Stomach (tissue), 9 donors: ENCODE data around the gene NOVA2. TPM values are rescaled to one million over a fixed set of nuclear protein-coding genes. Genes with fewer than 3 reads are reported as not detected.

ENCODE experiments used
- DNase-seq, 2 donors: peaks; one replicate each; pipeline versions ENCODE4 v3.0.0 to v3.0.0-alpha.2; 2013 to 2019
- H3K27ac ChIP-seq, 5 donors: fragments of 200-600 bp in 4 of 5; sonication (generic) in 4 of 5; one replicate each; pipeline ENCODE4 v1.5.1; 2013 to 2019; ENCODE audit warnings: mild to moderate bottlenecking in 1 of 5, moderate library complexity in 1 of 5
- H3K27me3 ChIP-seq, 3 donors: fragments of 200-600 bp; sonication (generic); one replicate each; pipeline ENCODE4 v1.5.1; 2017 to 2019; ENCODE audit warnings: mixed run types in 1 of 3
- H3K36me3 ChIP-seq, 4 donors: fragments of 200-600 bp; sonication (generic); 1 replicate in 3 of 4; 2 replicates in 1 of 4; pipeline ENCODE4 v1.5.1; 2016 to 2019
- H3K4me1 ChIP-seq, 4 donors: fragments of 200-600 bp; sonication (generic); one replicate each; pipeline ENCODE4 v1.5.1; 2016 to 2019
- H3K4me3 ChIP-seq, 4 donors: fragments of 200-600 bp; sonication (generic) in 3 of 4; one replicate each; pipeline ENCODE4 v1.5.1; 2016 to 2019; ENCODE audit warnings: mild to moderate bottlenecking in 1 of 4
- H3K9me3 ChIP-seq, 4 donors: fragments of 200-600 bp; sonication (generic); one replicate each; pipeline ENCODE4 v1.5.1; 2016 to 2019
- EP300 ChIP-seq: sonication (generic); formaldehyde crosslinking; IDR thresholded peaks from one replicate; pipeline ENCODE4 v1.6.1; 2017; ENCODE audit warnings: antibody characterized with exemption
- POLR2A ChIP-seq, 4 donors: fragments of 450-650 bp; IDR thresholded peaks; one replicate each; pipeline ENCODE4 v1.6.1; 2016; ENCODE audit warnings: antibody characterized with exemption in 4 of 4, control low read depth in 2 of 4, mild to moderate bottlenecking in 1 of 4, moderate library complexity in 1 of 4
- POLR2AphosphoS5 ChIP-seq, 3 donors: sonication (generic); formaldehyde crosslinking; IDR thresholded peaks; one replicate each; pipeline ENCODE4 v1.6.1; 2016; ENCODE audit warnings: antibody characterized with exemption in 3 of 3
- WGBS, 5 donors: extraction: QIAGEN DNeasy Blood & Tissue Kit in 3 of 5; methylation state at CpG; one replicate each; pipeline versions ENCODE4 v1.1.5 to v1.1.7; 2013 to 2018; 5-methylcytosine and 5-hydroxymethylcytosine counted together
- intact Hi-C: fragments of 100-400 bp; cut with DNase I; formaldehyde crosslinking; loops from one replicate; pipeline ENCODE4 v1.15.1; 2023; ENCODE audit warnings: low total_unique reads
- polyA plus RNA-seq, 3 donors: library from polyadenylated mRNA; stranded (reverse); fragments of 200-250 nt; gene quantifications; one replicate each; pipeline ENCODE4 v1.2.3, GENCODE V29; 2013
- total RNA-seq, 5 donors: library from RNA; depleted of rRNA; stranded (reverse); fragments of >200 nt; gene quantifications; one replicate each; pipeline versions ENCODE4 v1.1.0 to v1.2.3, GENCODE V29; 2014 to 2016
- TF ChIP-seq, protein P1 (sequence below), 7 experiments: fragments of 450-650 bp in 4 of 7; fragments of 200-600 bp in 3 of 7; sonication (generic) in 3 of 7; IDR thresholded peaks; one replicate each; pipeline ENCODE4 v1.5.1; 2016 to 2019; ENCODE audit warnings: antibody characterized with exemption in 7 of 7, control low read depth in 2 of 7, mild to moderate bottlenecking in 1 of 7
- donor health status: healthy with polysubstance abuse.
- donor health status: Bipolar disorder and iron deficiency.
- donor health status: healthy.

NOVA2 gene
- total and polyA plus RNA-seq, 8 donors: 0.38 to 10.7 (median 1.3) TPM; not detected in 2

DNA sequence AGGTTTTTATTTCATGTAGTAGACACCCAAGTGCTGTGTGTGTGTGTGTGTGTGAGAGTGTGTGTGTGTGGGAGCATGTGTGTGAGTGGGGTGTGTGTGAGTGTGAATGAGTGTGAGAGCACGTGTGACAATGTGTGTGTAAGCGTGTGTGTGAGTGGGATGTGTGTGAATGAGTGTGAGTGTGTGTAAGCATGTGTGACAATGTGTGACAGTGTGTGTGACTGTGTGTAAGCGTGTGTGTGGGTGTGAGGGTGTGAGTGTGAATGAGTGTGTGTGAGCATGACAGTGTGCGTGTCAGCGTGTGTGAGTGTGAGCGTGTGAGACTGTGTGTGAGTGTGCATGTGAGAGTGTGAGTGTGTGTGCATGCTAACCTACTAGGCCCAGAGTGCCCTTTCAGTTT lies 15.3 kb downstream of the NOVA2 start:
- no peak overlapping the region for H3K4me3 ChIP-seq
- H3K4me1 ChIP-seq: peaks cover 0 to 2% (median 0%) of the 10 kb centered on the region in 4 donors
- 86 to 95% (median 94%) methylated on average over 6 of the region's 6 CpGs for WGBS, 5 donors
- H3K9me3 ChIP-seq: peaks cover 0 to under 1% (median 0%) of the 10 kb centered on the region in 4 donors
- H3K36me3 ChIP-seq: no peaks in the 10 kb centered on the region
- peaks cover 0 to 96% (median 27%) of the 10 kb centered on the region in 3 donors for H3K27me3 ChIP-seq
- no peak for DNase-seq
- intact Hi-C loops: no loop called here
- no peak overlapping the region for H3K27ac ChIP-seq
- no peak for TF ChIP-seq POLR2A (IDR thresholded peaks at IDR 0.05)
- TF ChIP-seq POLR2AphosphoS5 (IDR thresholded peaks at IDR 0.05): no peak
- no peak for TF ChIP-seq EP300
- TF ChIP-seq, protein P1, sequence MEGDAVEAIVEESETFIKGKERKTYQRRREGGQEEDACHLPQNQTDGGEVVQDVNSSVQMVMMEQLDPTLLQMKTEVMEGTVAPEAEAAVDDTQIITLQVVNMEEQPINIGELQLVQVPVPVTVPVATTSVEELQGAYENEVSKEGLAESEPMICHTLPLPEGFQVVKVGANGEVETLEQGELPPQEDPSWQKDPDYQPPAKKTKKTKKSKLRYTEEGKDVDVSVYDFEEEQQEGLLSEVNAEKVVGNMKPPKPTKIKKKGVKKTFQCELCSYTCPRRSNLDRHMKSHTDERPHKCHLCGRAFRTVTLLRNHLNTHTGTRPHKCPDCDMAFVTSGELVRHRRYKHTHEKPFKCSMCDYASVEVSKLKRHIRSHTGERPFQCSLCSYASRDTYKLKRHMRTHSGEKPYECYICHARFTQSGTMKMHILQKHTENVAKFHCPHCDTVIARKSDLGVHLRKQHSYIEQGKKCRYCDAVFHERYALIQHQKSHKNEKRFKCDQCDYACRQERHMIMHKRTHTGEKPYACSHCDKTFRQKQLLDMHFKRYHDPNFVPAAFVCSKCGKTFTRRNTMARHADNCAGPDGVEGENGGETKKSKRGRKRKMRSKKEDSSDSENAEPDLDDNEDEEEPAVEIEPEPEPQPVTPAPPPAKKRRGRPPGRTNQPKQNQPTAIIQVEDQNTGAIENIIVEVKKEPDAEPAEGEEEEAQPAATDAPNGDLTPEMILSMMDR (IDR thresholded peaks at IDR 0.05): no peak

DNA sequence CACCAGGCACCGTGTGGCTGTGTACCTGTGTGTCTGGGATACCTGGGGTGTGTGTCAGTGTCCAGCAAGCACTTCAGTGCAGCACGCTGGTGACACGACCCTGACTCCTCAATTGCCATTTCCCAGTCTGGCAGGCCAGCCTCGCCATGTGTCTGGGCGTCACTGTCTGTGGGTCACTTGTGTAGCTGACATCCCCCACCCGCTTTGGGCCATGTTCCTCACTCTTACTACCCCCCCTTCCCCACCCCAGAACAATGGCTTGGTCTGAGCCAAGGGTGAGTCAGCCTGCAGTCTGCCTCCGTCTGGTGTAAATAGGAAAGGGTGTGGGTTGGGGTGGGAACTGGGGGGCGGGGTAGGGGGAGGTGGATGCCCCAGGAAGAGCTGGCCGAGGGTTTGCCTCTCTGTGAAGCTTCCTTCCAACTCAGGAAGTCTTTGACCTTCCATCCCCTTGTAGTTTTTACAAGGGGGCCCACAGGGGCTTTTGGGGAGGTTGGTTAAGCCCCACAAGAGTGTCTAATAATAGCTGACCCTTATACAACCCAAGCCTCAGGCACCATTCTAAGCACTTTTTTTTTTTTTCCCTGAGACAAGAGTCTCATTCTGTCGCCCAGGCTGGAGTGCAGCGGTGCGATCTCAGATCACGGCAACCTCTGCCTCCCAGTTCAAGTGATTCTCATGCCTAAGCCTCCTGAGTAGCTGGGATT lies 17.6 kb downstream of the NOVA2 start:
- TF ChIP-seq EP300: no peak
- no peak for TF ChIP-seq POLR2AphosphoS5 (IDR thresholded peaks at IDR 0.05)
- no peak for TF ChIP-seq POLR2A (IDR thresholded peaks at IDR 0.05)
- TF ChIP-seq, protein P1 (IDR thresholded peaks at IDR 0.05): no peak
- peak overlapping the region in 2 of 5 donors; percentile 31 to 32 for H3K27ac ChIP-seq
- H3K9me3 ChIP-seq: peaks cover 0 to 5% (median 0%) of the 10 kb centered on the region in 4 donors
- WGBS, 5 donors: 31 to 48% (median 37%) methylated on average over 13 of the region's 13 CpGs
- no peaks in the 10 kb centered on the region for H3K36me3 ChIP-seq
- DNase-seq: peak in 1 of 2 donors; percentile 75
- peaks cover 0 to 97% (median 33%) of the 10 kb centered on the region in 3 donors for H3K27me3 ChIP-seq
- H3K4me3 ChIP-seq: no peak overlapping the region
- peaks cover 0 to 13% (median 7%) of the 10 kb centered on the region in 4 donors for H3K4me1 ChIP-seq
- intact Hi-C loops: no loop called here

DNA sequence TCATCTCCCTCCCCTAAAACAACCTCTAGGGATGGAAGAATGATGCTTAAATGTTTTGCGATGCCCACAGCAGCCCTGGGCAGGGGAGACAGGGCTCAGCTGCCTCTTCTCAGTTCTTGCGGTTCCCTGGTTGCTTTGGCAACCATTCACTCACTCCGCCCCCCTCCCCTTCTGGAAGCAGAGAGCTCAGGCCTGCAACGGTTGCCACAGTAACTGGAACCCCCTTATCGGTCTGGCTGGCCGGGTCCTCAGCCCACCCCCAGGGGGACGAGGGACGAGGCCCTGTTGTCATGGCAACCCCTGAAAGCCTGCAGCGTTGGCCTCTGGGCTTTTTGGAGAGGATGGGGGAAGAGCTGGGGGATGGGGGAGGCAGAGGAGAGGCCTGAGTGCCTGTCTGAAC lies 19.5 kb downstream of the NOVA2 start:
- Histone ChIP-seq H3K27ac (no peak overlapping the region), H3K4me3 (no peak overlapping the region), H3K27me3 (peaks cover 0 to 95% (median 28%) of the 10 kb centered on the region in 3 donors), H3K36me3 (no peaks in the 10 kb centered on the region), H3K9me3 (peaks cover 0 to 5% (median 0%) of the 10 kb centered on the region in 4 donors), H3K4me1 (peaks cover 0 to 13% (median 7%) of the 10 kb centered on the region in 4 donors)
- intact Hi-C loops: no loop called here
- TF ChIP-seq EP300 (no peak), POLR2A (IDR thresholded peaks at IDR 0.05) (no peak), POLR2AphosphoS5 (IDR thresholded peaks at IDR 0.05) (no peak)
- TF ChIP-seq, protein P1 (IDR thresholded peaks at IDR 0.05): no peak
- 14 to 27% (median 21%) methylated on average over 8 to 9 of the region's 9 CpGs for WGBS, 5 donors
- DNase-seq: peak in 1 of 2 donors; percentile 59

DNA sequence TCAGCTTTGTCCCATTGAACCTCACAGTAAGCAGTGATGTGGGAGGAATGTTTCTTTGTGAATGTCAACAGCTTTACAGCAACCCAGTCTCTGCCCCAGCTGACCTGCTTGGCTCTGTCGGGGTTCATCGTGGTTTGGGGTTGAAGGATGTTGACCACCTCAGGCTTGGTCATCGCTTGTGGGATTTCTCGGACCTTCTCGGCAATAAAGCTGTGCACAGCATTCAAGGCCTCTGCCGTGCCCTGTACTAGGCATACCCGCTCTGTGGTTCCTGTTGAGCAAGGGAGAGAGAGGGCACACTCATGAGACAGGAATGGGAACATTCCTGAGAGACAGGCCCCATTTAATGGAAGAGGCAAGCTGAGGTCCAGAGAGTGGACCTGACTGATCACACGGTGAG lies 20.0 kb downstream of the NOVA2 start:
- Histone ChIP-seq H3K27ac (no peak overlapping the region), H3K27me3 (peaks cover 0 to 90% (median 28%) of the 10 kb centered on the region in 3 donors), H3K4me1 (peaks cover 0 to 13% (median 7%) of the 10 kb centered on the region in 4 donors), H3K36me3 (no peaks in the 10 kb centered on the region), H3K4me3 (no peak overlapping the region), H3K9me3 (peaks cover 0 to 5% (median 0%) of the 10 kb centered on the region in 4 donors)
- intact Hi-C loops: no loop called here
- WGBS, 5 donors: 83 to 97% (median 92%) methylated on average over 8 of the region's 8 CpGs
- TF ChIP-seq POLR2A (IDR thresholded peaks at IDR 0.05): no peak
- no peak for TF ChIP-seq EP300
- TF ChIP-seq, protein P1 (IDR thresholded peaks at IDR 0.05): no peak
- TF ChIP-seq POLR2AphosphoS5 (IDR thresholded peaks at IDR 0.05): no peak
- DNase-seq: no peak
